H1 (cell line): Measurements from ENCODE around the gene HUWE1. TPM values are rescaled to one million over a fixed set of nuclear protein-coding genes. Genes with fewer than 3 reads are reported as not detected.

ENCODE experiments used
- ATF3 ChIP-seq: IDR thresholded peaks from 2 replicates; pipeline ENCODE4 v1.6.1; 2011; ENCODE audit warnings: low read depth, mild to moderate bottlenecking, low read length; ENCODE audit not compliant: insufficient read depth
- CEBPB ChIP-seq: IDR thresholded peaks from 2 replicates; pipeline ENCODE4 v1.6.1; 2012; ENCODE audit warnings: low read depth, low read length
- CHD7 ChIP-seq: fragments of 300-600 bp; sonication (generic); IDR thresholded peaks from 2 replicates; pipeline ENCODE4 v1.7.1; 2012; ENCODE audit warnings: low read length, moderate library complexity, mild to moderate bottlenecking, inconsistent platforms; ENCODE audit not compliant: insufficient replicate concordance
- EP300 ChIP-seq, 2 experiments: IDR thresholded peaks; 1 replicate in 1 of 2; 2 replicates in 1 of 2; pipeline ENCODE4 v1.6.1; 2011 to 2012; ENCODE audit warnings: low read depth in 2 of 2, low read length in 2 of 2, mild to moderate bottlenecking in 2 of 2, borderline replicate concordance in 1 of 2, inconsistent platforms in 1 of 2, moderate library complexity in 1 of 2
- FOSL1 ChIP-seq: IDR thresholded peaks from 2 replicates; pipeline ENCODE4 v1.6.1; 2011; ENCODE audit warnings: mild to moderate bottlenecking, low read depth, low read length, moderate library complexity; ENCODE audit not compliant: insufficient read depth
- PHF8 ChIP-seq: fragments of 200-600 bp; sonication (generic); conservative IDR thresholded peaks from 2 replicates; pipeline ENCODE4 v1.7.1; 2012; ENCODE audit warnings: low read depth, mild to moderate bottlenecking, inconsistent platforms, low read length, moderate library complexity
- POU5F1 ChIP-seq: IDR thresholded peaks from 2 replicates; pipeline ENCODE4 v1.6.1; 2011; ENCODE audit warnings: low read depth, mild to moderate bottlenecking, low read length, moderate library complexity
- RAD21 ChIP-seq, 2 experiments: IDR thresholded peaks in 1 of 2; conservative IDR thresholded peaks in 1 of 2; 2 replicates each; pipeline ENCODE4 v1.6.1; 2011; ENCODE audit warnings: low read depth in 2 of 2, low read length in 2 of 2, improper control_type of control experiment in 1 of 2, inconsistent platforms in 1 of 2, mild to moderate bottlenecking in 1 of 2, moderate library complexity in 1 of 2
- SUZ12 ChIP-seq: fragments of 200-600 bp; sonication (generic); IDR thresholded peaks from 2 replicates; pipeline ENCODE4 v1.6.1; 2012; ENCODE audit warnings: mild to moderate bottlenecking, inconsistent platforms, low read length, moderate library complexity, mixed read lengths
- polyA plus RNA-seq, 7 experiments: library from polyadenylated mRNA; depleted of rRNA in 3 of 7; stranded (reverse) in 5 of 7; unstranded in 2 of 7; fragments of >200 nt in 5 of 7; fragments of 200-250 nt in 2 of 7; gene quantifications; 1 replicate in 5 of 7; 2 replicates in 1 of 7; 4 replicates in 1 of 7; pipeline versions ENCODE4 v1.2.1 to v1.2.3, GENCODE V29; 2011 to 2013; ENCODE audit warnings: missing spikeins in 2 of 7, mixed read lengths in 2 of 7
- total RNA-seq: library from RNA; stranded (reverse); fragmentation: NEBNext Ultra II Directional; extraction: Animal tissue kit (Norgen Biotek cat#: 25700); gene quantifications from 2 replicates; pipeline ENCODE4 v1.2.1, GENCODE V29; 2021

Gene HUWE1
- total and polyA plus RNA-seq, 2 of the 8 experiments (the other 6 are each of a cell fraction or from before 2014, with no cell fraction given) = 114 to 252 TPM

- no peak for TF ChIP-seq CHD7
- TF ChIP-seq ATF3 = no peak
- no peak for TF ChIP-seq FOSL1
- no peak for TF ChIP-seq POU5F1
- TF ChIP-seq RAD21 (IDR thresholded peaks at IDR 0.05 in 1 of 2, conservative IDR thresholded peaks at IDR 0.05 in 1 of 2; ENCODE audit: low read depth in 2 of 2, low read length in 2 of 2) = no peak
- TF ChIP-seq CEBPB = no peak
- no peak for TF ChIP-seq SUZ12
- TF ChIP-seq PHF8 = no peak
- TF ChIP-seq EP300 (IDR thresholded peaks at IDR 0.05; ENCODE audit: borderline replicate concordance in 1 of 2, low read depth in 2 of 2, low read length in 2 of 2) = no peak
These were observed 135.6 kb downstream of the HUWE1 start (continued) for GRCh38 chrX:53550756-53551463.
